Right ventricle myocardium superior (tissue), 1 donor: ENCODE data around the gene GOLGB1. TPM values are rescaled to one million over a fixed set of nuclear protein-coding genes. Genes with fewer than 3 reads are reported as not detected.

ENCODE experiments used
- ATAC-seq: fragments of 200-7000 bp; cut with Tn5 transposase; one replicate; pipeline ENCODE4 v1.9.1; 2020; ENCODE audit warnings: mild to moderate bottlenecking; ENCODE audit not compliant: poor library complexity
- DNase-seq: peaks from one replicate; pipeline ENCODE4 v3.0.0-alpha.2; 2020
- intact Hi-C: fragments of 100-400 bp; cut with DNase I; formaldehyde crosslinking; loops from one replicate; pipeline ENCODE4 v1.11.2; 2022
- total RNA-seq: library from RNA; stranded (reverse); fragmentation: NEBNext Ultra II Directional; extraction: Animal tissue kit (Norgen Biotek cat#: 25700); gene quantifications from one replicate; pipeline ENCODE4 v1.2.1, GENCODE V29; 2021
- donor health status: DM: no; HTN: yes; CAD: no; lungs with severe emphysema.

The GOLGB1 gene
- total RNA-seq, 1 donor from 2014 or later = 43.2 TPM

DNA sequence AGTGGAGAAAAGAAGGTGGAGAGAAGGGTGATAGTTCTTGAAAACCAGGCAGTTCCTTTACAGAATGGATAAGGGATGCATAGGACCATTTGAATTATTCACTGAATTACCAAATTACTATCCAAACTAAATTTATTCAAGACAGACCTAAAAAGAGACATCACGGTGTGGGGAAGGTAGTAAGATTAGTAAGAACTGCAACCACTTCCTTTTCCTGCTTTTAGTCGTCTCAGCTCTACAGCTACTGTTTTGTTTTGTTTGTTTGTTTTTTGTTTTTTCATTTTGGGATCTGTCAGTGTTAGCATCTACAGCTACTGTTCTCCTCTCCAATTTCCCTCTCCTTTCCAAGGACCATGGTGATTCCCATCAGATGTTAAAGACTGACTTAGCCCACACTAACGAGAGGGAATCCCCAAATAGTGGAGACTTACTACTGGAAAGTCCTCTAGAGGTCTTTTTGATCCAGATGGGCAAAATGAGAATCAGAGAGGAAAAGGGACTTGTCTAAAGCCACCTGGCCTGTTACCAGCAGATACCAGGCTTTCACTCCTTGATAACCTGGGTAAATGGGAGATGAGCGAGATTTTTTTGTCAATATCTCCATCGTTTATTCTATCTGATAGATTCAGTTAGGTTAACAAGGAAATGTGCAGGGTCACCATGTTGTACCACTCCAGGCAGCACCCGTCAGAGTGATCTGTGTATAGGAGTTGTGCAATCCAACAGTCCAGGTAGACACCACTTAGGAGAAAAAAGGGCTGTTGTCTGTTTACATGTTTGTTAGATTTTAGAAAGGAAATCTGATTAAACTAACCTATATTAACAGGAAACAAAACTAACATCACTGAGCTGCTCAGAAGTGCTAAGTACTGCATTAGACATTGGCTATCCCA is 94.8 kb downstream of the GOLGB1 start:
- no peak for ATAC-seq
- intact Hi-C loops = no loop called here
- no peak for DNase-seq

DNA sequence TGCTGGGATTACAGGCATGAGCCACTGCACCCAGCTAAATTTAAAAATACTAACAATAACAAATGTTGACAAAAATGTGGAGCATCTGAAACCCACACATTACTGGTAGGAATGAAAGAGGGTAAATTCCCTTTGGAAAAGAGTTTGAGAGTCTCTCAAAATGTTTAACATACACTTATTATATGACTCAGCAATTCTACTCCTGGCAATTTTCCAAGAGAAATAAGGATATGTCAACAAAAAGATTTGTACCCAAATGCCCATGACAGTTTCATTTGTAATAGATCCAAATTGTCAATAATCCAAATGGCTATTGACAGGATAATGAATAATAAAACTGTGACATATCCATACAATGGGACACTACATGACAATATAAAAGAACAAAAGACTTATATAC is 97.9 kb downstream of the GOLGB1 start:
- no peak for DNase-seq
- intact Hi-C loops = no loop called here
- no peak for ATAC-seq

DNA sequence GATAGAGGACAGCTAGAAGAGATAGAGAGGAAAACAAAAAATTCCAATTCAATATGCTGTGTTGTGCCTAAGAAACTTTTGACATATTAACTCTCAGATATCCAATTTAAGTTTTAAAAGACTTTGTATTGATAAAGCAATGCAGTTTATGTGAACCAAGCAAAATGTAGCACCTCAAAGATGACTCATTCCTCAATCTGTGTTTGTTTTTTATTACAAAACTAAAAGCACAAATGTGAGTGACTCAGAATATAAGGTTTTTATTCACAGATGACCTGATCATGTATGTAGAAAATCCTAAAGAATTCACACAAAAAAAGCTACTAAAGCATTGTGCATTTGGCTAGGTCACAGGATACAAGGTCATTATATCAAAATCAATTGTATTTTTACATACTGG is 99.9 kb downstream of the GOLGB1 start:
- intact Hi-C loops = loop anchor here (5.0 kb wide), 1 partner anchor 102 kb away; the partner anchor contains the start of gene POLQ
- ATAC-seq (no peak), DNase-seq (no peak)

DNA sequence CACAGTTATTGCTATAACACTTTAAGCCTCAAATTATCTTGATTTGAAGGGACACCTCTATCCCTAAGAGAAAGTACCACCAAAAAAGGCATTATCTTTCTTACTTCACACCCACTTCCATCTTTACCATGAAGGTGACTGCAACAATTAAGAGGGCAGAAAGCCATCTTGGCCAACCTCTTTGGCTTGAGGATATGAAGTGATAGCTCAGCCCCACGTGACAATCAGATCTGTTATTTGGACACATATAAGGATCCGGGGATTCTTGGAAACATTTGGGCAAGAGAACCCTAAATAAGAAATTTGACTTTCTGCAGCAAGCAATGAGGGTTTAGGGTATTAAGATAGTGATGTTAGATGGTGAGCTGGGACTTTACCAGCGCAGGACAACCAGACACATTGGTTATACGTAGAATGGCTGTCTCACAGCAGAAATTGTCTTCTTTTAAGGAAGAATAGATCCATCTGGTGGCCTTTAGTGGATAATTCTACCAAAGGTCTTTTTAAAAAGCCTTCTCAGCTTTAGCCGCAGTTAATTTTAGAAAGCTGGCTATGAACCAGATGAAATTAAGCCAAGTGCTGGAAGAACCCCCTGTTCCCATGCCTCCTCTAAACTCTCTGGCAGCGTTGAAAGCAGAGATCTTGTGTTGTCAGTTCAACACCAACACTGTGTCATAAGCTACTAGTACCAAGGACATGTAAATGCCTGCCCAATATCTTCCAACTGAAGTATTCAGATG is 101.2 kb downstream of the GOLGB1 start:
- DNase-seq (no peak), ATAC-seq (peak; percentile 97)
- intact Hi-C loops = loop anchor here (5.0 kb wide), 1 partner anchor 101 kb away; the partner anchor contains the start of gene POLQ

DNA sequence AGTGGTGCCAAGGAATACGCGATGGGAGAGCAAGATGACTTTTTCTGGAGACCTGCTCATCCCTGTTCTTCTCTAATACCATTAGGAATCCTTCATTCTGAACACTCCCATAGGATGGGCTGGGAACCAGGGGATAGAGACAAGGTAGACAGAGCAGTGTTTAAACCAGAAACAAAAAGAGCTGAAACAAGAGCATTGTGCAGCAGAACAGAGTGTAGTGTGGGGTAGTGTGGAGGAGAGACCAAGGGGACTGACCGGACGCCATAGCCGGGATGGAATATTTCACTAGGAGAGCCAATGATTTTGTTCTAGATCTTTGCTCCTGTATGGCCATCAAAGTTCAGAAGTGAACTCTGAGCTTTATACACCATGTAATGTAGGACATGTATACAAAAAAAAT is 104.5 kb downstream of the GOLGB1 start:
- DNase-seq (no peak), ATAC-seq (no peak)
- intact Hi-C loops = loop anchor here (5.0 kb wide), 1 partner anchor 98 kb away; the partner anchor contains the start of gene POLQ

DNA sequence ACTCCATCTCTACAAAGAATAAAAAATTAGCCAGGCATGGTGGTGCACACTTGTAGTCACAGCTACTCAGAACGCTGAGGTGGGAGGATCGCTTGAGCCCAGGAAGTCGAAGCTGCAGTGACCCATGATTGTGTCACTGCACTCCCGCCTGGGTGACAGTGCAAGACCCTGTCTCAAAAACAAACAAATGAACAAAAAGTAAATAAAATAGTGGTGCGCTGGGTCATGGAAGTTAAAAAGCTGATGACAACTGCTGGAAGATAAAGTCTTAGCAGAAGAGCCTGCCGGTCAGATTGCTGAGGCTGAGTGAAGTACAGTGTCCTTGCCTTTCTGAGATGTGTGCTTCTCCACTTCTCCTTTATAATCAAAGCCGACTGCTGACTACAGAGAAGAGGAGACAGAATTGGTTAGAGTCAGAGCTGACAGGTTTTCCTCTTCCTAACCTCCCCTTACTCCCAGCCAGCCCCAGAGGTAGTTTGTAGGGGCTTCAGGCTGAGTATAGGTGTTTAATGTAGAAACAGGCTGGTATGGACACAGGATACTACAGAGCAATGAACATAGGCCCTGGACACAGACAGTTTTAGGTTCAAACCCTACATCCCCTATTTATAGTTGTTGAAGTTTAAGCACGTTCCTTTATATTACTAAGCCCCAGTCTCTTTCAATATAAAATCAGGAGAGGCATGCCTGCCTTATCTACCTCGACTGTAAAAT is 106.8 kb downstream of the GOLGB1 start:
- no peak for DNase-seq
- intact Hi-C loops = no loop called here
- ATAC-seq = peak; percentile 27

DNA sequence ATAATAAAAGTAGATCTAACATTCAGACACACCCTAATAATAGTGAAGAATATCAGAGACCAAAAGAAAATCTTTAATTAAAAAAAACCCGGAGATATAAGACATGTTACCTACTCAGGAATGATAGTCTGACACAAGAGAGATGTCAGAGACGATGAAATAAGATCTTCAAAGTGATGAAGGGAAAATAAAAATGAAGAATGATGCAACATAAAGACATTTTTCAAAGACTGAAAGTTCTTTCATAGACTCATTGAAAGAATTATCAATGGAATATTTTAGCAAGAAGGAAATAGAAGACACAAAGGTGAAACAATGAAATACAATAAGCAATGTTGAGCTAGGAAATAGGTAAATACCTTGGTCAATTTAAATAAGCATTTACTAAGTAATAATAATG is 108.4 kb downstream of the GOLGB1 start:
- DNase-seq (no peak), ATAC-seq (no peak)
- intact Hi-C loops = no loop called here

DNA sequence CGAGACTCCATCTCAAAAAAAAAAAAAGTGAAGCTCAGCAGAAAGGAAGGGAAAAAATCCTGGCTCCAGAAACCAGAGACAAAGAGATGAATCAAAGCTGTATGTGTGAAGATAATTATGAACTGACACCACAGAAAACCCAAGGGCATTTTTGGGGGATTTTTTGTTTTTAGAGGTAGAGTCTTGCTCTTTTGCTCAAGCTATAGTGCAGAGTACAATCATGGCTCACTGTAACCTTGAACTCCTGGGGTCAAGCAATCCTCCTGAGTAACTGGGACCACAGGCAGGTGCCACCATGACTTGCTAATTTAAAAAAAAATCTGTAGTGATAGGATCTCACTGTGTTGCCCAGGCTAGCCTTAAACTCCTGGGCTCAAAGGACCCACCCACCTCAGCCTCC is 111.6 kb downstream of the GOLGB1 start:
- intact Hi-C loops = no loop called here
- no peak for DNase-seq

DNA sequence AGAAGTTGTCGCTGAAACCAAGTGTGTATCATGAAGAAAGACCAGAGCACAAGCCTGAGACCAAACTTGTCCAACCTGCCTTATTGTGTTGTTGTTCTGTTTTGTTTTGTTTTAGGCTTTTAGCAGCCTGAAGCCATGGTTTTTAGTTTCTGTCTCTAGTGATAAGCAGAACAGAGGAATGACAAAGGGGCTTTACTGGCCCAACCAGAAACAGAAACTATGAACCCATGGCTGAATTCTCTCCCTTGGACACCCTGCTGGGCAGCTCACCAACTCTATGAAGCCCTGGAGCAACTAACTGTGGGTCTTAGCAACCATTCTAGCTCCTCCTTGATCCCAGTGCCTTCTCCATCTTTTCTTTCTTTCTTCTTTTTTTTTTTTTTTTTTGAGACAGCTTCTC is 119.2 kb downstream of the GOLGB1 start:
- no peak for DNase-seq
- intact Hi-C loops = no loop called here
- no peak for ATAC-seq

More for the DNA sequence above, 111.6 kb downstream of the GOLGB1 start:
- no peak for ATAC-seq

DNA sequence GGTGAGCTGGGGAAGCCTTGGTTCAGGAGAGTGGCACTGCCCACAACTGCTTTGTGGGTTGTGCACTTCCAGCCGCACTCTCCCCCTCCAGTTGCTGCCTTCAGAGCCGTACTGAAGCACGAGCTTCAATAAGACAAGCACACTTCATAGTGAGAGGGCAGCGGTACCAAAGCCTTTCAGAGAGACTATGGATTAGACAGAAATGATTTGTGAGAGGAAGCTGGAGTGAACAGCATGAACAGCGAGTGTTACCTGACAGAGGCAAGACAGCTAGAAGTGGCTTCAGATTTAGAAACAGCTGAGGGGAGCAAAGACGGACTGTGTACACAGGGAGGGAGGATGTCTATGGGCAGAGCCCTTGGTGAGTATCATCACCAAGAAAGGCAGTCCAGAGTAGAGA is 119.9 kb downstream of the GOLGB1 start:
- intact Hi-C loops = no loop called here
- DNase-seq = no peak
- ATAC-seq = peak; percentile 80

DNA sequence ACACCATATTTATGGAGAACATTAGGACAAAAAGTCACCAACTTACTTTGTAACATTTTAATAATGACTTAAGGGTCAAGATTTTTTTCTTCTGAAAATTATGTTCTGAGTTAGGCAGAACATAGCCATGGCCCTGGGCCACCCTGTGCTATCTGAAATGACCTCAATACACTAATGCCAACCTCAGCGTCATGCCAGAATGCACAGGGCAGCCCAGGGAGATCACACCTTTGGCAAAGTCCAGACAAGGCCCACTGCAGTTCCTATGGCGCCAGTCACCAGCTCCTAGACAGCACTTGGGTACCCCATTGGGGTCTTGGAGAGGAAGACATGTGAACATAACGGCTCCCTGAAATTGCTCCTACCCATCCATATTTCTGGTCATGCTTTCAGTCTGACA is 121.9 kb downstream of the GOLGB1 start:
- ATAC-seq (peak; percentile 34), DNase-seq (no peak)
- intact Hi-C loops = no loop called here

DNA sequence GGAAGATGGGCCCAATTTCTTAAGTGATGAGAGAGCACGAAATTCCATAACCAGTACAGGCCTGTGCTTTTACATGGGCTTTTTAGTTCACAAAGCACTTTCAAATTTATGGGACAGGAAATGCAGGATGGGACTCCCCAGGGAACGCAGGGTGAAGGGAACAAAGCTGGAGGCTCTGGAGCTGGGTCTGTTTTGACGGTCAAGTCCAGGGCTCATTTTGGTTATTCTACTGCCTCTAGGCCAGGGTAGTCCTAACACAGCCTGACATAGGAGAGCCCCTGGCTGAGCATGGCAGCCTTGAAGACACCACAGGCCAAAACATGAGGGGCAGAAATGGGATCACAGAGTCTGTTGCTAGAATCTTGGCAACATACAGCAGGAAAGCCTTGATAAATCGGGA is 122.3 kb downstream of the GOLGB1 start:
- intact Hi-C loops = no loop called here
- DNase-seq = no peak
- no peak for ATAC-seq

DNA sequence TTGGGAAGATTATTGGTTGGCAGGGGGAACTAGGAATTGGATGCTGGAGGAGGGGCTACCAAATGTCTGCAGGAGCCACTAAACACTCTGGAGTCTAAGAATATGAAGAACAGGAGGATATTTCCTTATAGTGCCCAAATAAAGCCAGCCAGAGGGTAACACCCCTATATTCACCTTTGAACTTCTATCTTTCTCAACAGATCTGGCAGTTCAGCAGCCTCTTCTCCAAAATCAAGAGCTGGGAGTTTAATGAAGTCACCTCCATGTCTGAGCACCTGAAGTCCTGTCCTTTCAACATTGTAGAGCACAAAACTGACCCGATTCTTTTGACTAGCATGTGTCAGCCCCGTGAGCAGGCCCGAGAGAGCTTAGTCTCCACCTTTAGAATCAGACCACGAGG is 123.0 kb downstream of the GOLGB1 start:
- intact Hi-C loops = no loop called here
- ATAC-seq (no peak), DNase-seq (no peak)

DNA sequence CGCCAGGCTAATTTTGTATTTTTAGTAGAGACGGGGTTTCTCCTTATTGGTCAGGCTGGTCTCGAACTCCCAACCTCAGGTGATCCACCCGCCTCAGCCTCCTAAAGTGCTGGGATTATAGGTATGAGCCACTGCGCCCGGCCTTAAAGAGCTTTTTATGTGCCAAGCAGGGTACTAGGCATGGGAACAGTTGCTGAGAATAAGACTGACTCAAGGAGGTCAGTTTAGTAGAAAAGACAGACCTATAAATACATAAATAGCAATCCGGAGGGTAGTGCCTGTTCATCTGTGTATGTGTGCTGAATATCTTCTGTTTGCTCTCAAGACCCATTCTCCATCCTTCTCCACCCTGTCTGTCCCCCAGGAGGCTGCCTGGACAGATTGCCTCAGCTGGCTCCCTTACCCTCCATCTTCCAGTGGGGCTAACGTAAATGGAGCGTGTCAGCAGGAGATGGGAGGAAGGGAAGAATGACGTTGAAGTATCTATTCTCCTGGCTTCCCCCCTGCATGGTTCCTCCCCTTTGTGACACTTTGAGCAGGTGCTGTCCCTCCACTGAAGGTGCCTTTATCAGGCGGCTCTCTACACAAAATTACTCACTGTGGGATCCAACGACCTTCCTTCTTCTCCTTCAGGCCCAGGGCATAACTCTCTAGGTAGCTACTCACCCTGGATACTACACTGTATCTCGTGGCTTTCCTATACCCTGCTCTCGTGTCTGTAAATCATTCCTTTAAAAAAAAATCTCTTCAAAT is 125.2 kb downstream of the GOLGB1 start:
- peak; percentile 13 for ATAC-seq
- DNase-seq = no peak
- intact Hi-C loops = no loop called here

DNA sequence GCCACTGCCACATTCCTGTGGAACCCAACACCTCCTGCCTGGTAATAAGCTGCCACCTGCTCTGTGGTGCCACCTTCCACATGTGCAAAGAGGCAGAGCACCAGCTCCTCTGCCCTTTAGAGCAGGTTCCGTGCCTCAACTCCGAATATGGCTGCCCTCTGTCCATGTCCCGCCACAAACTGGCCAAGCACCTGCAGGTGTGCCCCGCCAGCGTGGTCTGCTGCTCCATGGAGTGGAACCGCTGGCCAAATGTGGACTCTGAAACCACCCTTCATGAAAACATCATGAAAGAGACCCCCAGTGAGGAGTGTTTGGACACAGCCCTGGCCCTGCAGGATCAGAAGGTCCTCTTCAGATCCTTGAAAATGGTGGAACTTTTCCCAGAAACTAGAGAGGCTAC is 128.1 kb downstream of the GOLGB1 start:
- DNase-seq (no peak), ATAC-seq (no peak)
- intact Hi-C loops = no loop called here

DNA sequence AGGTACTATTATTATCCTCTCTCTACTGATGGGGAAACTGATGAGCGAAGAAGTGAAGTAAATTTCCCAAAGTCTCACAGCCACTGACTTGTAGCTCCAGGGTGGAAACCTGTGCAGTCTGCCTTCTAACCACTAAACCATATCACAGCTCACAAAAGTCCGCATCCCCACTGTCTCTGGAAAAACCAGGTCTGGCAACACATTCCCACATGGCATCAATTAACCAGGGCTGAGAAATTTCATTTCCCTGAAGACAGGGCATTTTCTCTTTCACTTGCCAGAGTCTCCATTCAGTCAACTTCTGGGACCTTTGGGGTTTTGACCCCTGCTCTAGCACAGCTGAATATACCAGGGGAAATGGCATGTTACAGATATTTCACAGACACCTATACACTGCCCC is 129.8 kb downstream of the GOLGB1 start:
- no peak for ATAC-seq
- intact Hi-C loops = no loop called here
- no peak for DNase-seq
